SJCRH30 (cell line): Measurements from ENCODE around the gene ADCK1. TPM values are rescaled to one million over a fixed set of nuclear protein-coding genes. Genes with fewer than 3 reads are reported as not detected.
"Not testable (repeated sequence)": the region's sequence is repeated elsewhere in the genome, so short reads cannot be mapped to it uniquely, and the experiment has no call there.

Experiments used
- DNase-seq, 2 experiments: peaks; one replicate each; pipeline ENCODE4 v3.0.0-alpha.2; 2015 to 2020
- H3K27ac ChIP-seq: fragments of 250-450 bp; sonication (Bioruptor Pico); 2 replicates; pipeline ENCODE4 v1.5.1; 2020; ENCODE audit warnings: mild to moderate bottlenecking, moderate library complexity
- H3K27me3 ChIP-seq: fragments of 250-450 bp; sonication (Bioruptor Pico); 2 replicates; pipeline ENCODE4 v1.5.1; 2020; ENCODE audit warnings: mild to moderate bottlenecking, moderate library complexity
- H3K36me3 ChIP-seq: fragments of 250-450 bp; sonication (Bioruptor Pico); 2 replicates; pipeline ENCODE4 v1.5.1; 2020; ENCODE audit warnings: mild to moderate bottlenecking, moderate library complexity
- H3K4me1 ChIP-seq: fragments of 250-450 bp; sonication (Bioruptor Pico); 2 replicates; pipeline ENCODE4 v1.5.1; 2020; ENCODE audit warnings: mild to moderate bottlenecking, moderate library complexity
- H3K4me3 ChIP-seq: fragments of 250-450 bp; sonication (Bioruptor Pico); 2 replicates; pipeline ENCODE4 v1.5.1; 2020; ENCODE audit warnings: mild to moderate bottlenecking, moderate library complexity
- H3K9me3 ChIP-seq: fragments of 250-450 bp; sonication (Bioruptor Pico); replicated peaks from 2 replicates; pipeline ENCODE4 v1.5.1; 2020; ENCODE audit warnings: mild to moderate bottlenecking, moderate library complexity
- total RNA-seq: library from RNA; depleted of rRNA; stranded (reverse); fragments of >200 nt; shearing (Covaris generic); gene quantifications from 2 replicates; pipeline ENCODE4 v1.2.3, GENCODE V29; 2014

Gene ADCK1
- total RNA-seq, 1 experiment from 2014 or later, result 1.5 TPM

GRCh38 chr14:77886010-77886409 lies 86.1 kb downstream of the ADCK1 start:
- H3K4me3 ChIP-seq, result no peak overlapping the region
- no peak for DNase-seq
- H3K9me3 ChIP-seq, result no peaks in the 10 kb centered on the region
- H3K4me1 ChIP-seq, result peaks cover 17% of the 10 kb centered on the region
- H3K27me3 ChIP-seq, result no peaks in the 10 kb centered on the region
- no peak overlapping the region for H3K27ac ChIP-seq
- no peaks in the 10 kb centered on the region for H3K36me3 ChIP-seq

- not testable (repeated sequence) for H3K36me3 ChIP-seq, H3K27me3 ChIP-seq, DNase-seq, H3K4me3 ChIP-seq, H3K27ac ChIP-seq, H3K9me3 ChIP-seq, H3K4me1 ChIP-seq
These were observed 89.0 kb downstream of the ADCK1 start for GRCh38 chr14:77888903-77889302.

GRCh38 chr14:77889971-77890442 lies 90.1 kb downstream of the ADCK1 start:
- no peak for DNase-seq
- H3K27ac ChIP-seq, result no peak overlapping the region

GRCh38 chr14:77890873-77891272 lies 91.0 kb downstream of the ADCK1 start:
- H3K36me3 ChIP-seq, result no peaks in the 10 kb centered on the region
- H3K27ac ChIP-seq, result no peak overlapping the region
- no peaks in the 10 kb centered on the region for H3K4me1 ChIP-seq
- no peak for DNase-seq
- H3K27me3 ChIP-seq, result no peaks in the 10 kb centered on the region
- H3K4me3 ChIP-seq, result no peak overlapping the region
- no peaks in the 10 kb centered on the region for H3K9me3 ChIP-seq

More at GRCh38 chr14:77889971-77890442, 90.1 kb downstream of the ADCK1 start:
- H3K4me1 ChIP-seq, result no peaks in the 10 kb centered on the region
- no peaks in the 10 kb centered on the region for H3K27me3 ChIP-seq
- H3K4me3 ChIP-seq, result no peak overlapping the region
- no peaks in the 10 kb centered on the region for H3K9me3 ChIP-seq
- no peaks in the 10 kb centered on the region for H3K36me3 ChIP-seq

- H3K36me3 ChIP-seq, result no peaks in the 10 kb centered on the region
- no peak overlapping the region for H3K4me3 ChIP-seq
- no peaks in the 10 kb centered on the region for H3K4me1 ChIP-seq
- no peaks in the 10 kb centered on the region for H3K27me3 ChIP-seq
- DNase-seq, result no peak
- H3K9me3 ChIP-seq, result no peaks in the 10 kb centered on the region
- no peak overlapping the region for H3K27ac ChIP-seq
These were observed 92.5 kb downstream of the ADCK1 start for GRCh38 chr14:77892381-77892871.

- H3K4me1 ChIP-seq, result no peaks in the 10 kb centered on the region
- no peak for DNase-seq
- H3K36me3 ChIP-seq, result no peaks in the 10 kb centered on the region
- no peak overlapping the region for H3K27ac ChIP-seq
- no peaks in the 10 kb centered on the region for H3K27me3 ChIP-seq
- H3K9me3 ChIP-seq, result no peaks in the 10 kb centered on the region
- H3K4me3 ChIP-seq, result no peak overlapping the region
These were observed 93.1 kb downstream of the ADCK1 start for GRCh38 chr14:77892890-77893484.

GRCh38 chr14:77897374-77897773 lies 97.5 kb downstream of the ADCK1 start:
- Histone ChIP-seq H3K27me3 (no peaks in the 10 kb centered on the region), H3K4me3 (no peak overlapping the region), H3K4me1 (no peaks in the 10 kb centered on the region), H3K9me3 (no peaks in the 10 kb centered on the region), H3K27ac (no peak overlapping the region), H3K36me3 (no peaks in the 10 kb centered on the region)
- DNase-seq, result no peak

- DNase-seq, result no peak
- no peaks in the 10 kb centered on the region for H3K27me3 ChIP-seq
- no peaks in the 10 kb centered on the region for H3K4me1 ChIP-seq
- H3K27ac ChIP-seq, result no peak overlapping the region
- no peak overlapping the region for H3K4me3 ChIP-seq
- no peaks in the 10 kb centered on the region for H3K36me3 ChIP-seq
- H3K9me3 ChIP-seq, result no peaks in the 10 kb centered on the region
These were observed 102.9 kb downstream of the ADCK1 start for GRCh38 chr14:77902811-77903210.

GRCh38 chr14:77903221-77903620 lies 103.3 kb downstream of the ADCK1 start:
- H3K36me3 ChIP-seq, result no peaks in the 10 kb centered on the region
- H3K4me3 ChIP-seq, result no peak overlapping the region
- DNase-seq, result no peak
- H3K9me3 ChIP-seq, result no peaks in the 10 kb centered on the region
- H3K27ac ChIP-seq, result no peak overlapping the region
- H3K4me1 ChIP-seq, result no peaks in the 10 kb centered on the region
- H3K27me3 ChIP-seq, result no peaks in the 10 kb centered on the region

- H3K4me1 ChIP-seq, result no peaks in the 10 kb centered on the region
- H3K27me3 ChIP-seq, result no peaks in the 10 kb centered on the region
- no peaks in the 10 kb centered on the region for H3K36me3 ChIP-seq
- DNase-seq, result no peak
- no peaks in the 10 kb centered on the region for H3K9me3 ChIP-seq
- no peak overlapping the region for H3K4me3 ChIP-seq
- no peak overlapping the region for H3K27ac ChIP-seq
These were observed 104.2 kb downstream of the ADCK1 start for GRCh38 chr14:77903937-77904617.

- Histone ChIP-seq H3K36me3 (no peaks in the 10 kb centered on the region), H3K9me3 (no peaks in the 10 kb centered on the region), H3K27me3 (no peaks in the 10 kb centered on the region), H3K27ac (no peak overlapping the region), H3K4me3 (no peak overlapping the region), H3K4me1 (no peaks in the 10 kb centered on the region)
- no peak for DNase-seq
These were observed 106.5 kb downstream of the ADCK1 start for GRCh38 chr14:77906446-77906845.

- DNase-seq, result no peak
- Histone ChIP-seq H3K36me3 (no peaks in the 10 kb centered on the region), H3K27me3 (no peaks in the 10 kb centered on the region), H3K27ac (no peak overlapping the region), H3K4me3 (no peak overlapping the region), H3K4me1 (no peaks in the 10 kb centered on the region), H3K9me3 (no peaks in the 10 kb centered on the region)
These were observed 108.9 kb downstream of the ADCK1 start for GRCh38 chr14:77908847-77909246.

GRCh38 chr14:77909911-77910310 lies 110.0 kb downstream of the ADCK1 start:
- Histone ChIP-seq H3K9me3 (no peaks in the 10 kb centered on the region), H3K27me3 (no peaks in the 10 kb centered on the region), H3K36me3 (no peaks in the 10 kb centered on the region), H3K27ac (no peak overlapping the region), H3K4me3 (no peak overlapping the region), H3K4me1 (no peaks in the 10 kb centered on the region)
- DNase-seq, result no peak

GRCh38 chr14:77910506-77910905 lies 110.6 kb downstream of the ADCK1 start:
- Histone ChIP-seq H3K27ac (no peak overlapping the region), H3K9me3 (no peaks in the 10 kb centered on the region), H3K27me3 (no peaks in the 10 kb centered on the region), H3K4me3 (no peak overlapping the region), H3K36me3 (no peaks in the 10 kb centered on the region), H3K4me1 (no peaks in the 10 kb centered on the region)
- no peak for DNase-seq

GRCh38 chr14:77911356-77911755 lies 111.4 kb downstream of the ADCK1 start:
- H3K4me3 ChIP-seq, result no peak overlapping the region
- H3K9me3 ChIP-seq, result no peaks in the 10 kb centered on the region
- no peaks in the 10 kb centered on the region for H3K36me3 ChIP-seq
- H3K4me1 ChIP-seq, result no peaks in the 10 kb centered on the region
- no peak overlapping the region for H3K27ac ChIP-seq
- H3K27me3 ChIP-seq, result no peaks in the 10 kb centered on the region
- DNase-seq, result no peak
